Activated T-cell treated with anti-CD3 and anti-CD28 coated beads for 48 hours (primary cell): ENCODE results near the gene PAPSS2.
"Not testable (repeated sequence)": the region's sequence is repeated elsewhere in the genome, so short reads cannot be mapped to it uniquely, and the experiment has no call there.

Source experiments
- DNase-seq: peaks from one replicate; pipeline ENCODE4 v3.0.0-alpha.2; 2020; ENCODE audit warnings: low read depth

PAPSS2 gene

DNA sequence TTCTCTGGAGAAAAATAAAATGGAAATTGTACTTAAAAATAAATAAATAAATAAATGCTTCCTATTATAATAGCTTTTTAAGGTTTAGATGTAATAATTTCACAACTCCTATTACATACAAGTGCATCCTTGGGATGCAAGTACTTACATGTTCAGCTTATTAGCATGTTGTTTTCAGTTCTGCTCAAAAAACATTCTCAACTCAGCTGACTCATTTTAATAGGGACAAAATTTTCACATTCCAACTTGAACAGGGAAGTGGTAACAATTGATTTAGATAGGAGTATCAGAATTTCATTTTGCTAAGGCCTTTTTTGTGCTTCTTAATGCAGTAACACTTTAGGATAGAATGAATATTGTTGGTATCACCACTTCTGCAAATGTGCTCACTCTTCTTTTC is 16.7 kb upstream of the PAPSS2 start:
- DNase-seq = no peak

DNA sequence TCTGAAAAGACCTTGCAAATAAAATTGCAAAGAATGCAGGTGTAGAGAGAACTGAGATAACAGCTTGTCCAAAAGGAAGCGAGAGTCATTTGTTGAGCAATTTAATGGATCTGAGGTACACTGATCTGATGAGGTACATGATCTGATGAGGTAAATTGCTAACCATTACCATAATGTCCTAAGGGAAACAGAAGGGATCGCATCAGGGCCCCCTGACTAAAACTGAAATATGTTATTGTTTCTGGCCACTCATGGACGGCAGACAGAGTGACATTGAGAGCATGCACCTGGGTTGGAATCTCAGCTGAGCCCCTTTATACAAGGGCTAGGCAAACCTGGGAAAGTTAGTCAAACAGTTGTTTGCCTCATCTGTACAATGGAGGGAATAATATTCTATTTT is 15.8 kb upstream of the PAPSS2 start:
- no peak for DNase-seq

DNA sequence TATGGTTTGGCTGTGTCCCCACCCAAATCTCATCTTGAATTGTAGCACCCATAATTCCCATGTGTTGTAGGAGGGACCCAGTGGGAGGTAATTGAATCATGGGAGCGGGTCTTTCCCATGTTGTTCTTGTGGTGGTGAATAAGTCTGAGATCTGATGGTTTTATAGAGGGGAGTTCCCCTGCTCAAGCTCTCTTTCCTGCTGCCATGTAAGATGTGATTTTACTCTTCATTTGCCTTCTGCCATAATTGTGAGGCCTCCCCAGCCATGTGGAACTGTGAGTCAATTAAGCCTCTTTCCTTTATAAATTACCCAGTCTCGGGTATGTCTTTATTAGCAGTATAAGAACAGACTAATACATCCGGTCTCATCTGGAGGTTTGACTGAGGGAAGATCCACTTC is 15.2 kb upstream of the PAPSS2 start:
- not testable (repeated sequence) for DNase-seq

DNA sequence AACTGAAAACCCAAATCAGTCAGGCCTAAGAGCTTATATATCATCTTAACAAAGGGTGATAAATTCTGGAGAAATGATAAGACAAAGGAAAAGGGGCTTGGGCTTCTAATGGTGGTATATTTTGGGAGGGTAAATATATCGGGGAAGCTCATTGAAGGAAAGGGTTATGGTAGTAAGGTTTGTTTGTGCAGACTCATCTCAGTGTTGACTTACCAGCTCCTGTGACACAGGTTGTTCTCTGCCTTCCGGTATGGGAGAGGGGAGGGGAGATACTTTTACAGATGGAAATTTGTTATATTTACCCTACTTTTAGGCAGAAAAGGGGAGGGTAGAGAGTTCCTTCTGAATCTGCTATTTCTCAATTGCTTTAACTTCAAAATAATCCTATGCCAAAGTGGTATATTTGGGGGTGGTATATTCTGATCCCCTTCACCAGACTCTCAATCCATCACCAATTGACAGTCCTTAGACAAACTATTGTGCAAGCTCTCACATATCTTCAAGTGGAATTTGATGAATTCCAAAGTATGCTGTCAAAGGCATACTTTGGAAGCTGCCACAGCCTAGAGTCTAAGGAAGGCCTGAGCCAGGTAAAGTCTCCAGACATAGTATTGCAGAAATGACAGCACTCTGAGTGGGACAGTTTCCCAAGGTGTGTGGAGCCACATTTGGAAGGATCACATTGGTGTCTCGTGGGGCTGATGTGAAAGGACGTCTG is 13.3 kb upstream of the PAPSS2 start:
- DNase-seq = no peak

DNA sequence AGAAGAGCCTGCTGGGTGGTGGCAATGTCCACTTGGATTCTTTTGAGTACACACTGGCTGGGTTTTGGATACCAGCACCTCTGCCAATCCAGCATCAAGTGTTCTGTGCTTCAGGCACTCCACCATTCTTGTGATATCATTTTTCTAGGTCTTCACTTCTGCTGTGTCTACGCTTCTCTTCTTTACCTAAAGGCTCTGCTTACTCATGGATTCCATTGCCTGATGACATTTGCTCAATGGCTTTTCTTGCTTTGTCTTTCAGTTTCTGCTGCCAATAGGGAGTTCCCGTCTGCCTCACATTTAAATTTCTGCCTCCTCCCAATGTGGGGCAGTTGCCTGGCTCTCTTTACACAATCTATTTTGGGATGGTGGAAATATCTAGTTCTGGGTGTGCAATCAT is 12.7 kb upstream of the PAPSS2 start:
- no peak for DNase-seq

DNA sequence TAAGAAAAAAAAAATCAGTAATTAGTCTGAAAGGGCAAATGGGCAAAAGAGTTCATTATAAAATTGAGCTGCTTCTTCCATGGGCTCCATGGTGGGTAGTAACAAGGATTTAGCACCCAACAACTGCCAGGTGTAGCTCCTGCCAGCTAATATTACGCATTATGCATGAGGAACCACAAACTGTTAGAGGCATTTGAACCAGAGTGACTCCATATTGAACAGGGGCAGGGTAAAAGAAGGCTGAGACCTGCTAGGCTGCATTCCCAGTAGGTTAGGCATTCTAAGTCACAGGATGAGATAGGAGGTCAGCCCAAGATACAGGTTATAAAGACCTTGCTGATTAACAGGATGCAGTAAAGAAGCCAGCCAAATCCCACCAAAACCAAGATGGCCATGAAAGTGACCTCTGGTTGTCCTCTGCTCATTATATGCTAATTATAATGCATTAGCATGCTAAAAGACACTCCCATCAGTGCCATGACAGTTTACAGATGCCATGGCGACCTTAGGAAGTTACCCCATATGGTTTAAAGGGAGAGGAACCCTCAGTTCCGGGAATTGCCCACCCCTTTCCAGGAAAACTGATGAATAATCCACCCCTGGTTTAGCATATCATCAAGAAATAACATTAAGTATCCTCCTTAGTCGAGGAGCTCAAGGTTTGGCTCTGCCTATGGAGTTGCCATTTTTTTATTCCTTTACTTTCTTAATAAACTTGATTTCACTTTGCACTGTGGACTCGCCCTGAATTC is 8.7 kb upstream of the PAPSS2 start:
- DNase-seq = no peak

DNA sequence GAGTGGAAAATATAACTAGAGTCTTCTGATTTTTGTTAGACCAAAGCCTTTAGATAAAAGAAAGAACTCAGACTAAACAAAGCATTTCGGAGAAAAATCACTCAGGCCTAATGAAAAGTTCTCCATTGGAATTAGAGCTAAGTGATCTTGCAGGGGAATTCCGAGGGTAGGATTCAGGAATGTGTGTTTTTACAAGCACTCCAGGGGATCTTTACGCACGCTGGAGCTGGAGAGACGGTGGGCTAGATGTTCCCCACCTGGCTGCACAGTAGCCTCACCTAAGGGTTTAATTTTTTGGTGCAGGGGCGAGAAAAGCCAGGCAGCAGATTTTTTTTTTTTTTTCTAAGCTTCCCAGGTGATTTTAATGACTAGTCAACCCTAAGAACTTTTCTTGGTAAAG is 7.9 kb upstream of the PAPSS2 start:
- no peak for DNase-seq

DNA sequence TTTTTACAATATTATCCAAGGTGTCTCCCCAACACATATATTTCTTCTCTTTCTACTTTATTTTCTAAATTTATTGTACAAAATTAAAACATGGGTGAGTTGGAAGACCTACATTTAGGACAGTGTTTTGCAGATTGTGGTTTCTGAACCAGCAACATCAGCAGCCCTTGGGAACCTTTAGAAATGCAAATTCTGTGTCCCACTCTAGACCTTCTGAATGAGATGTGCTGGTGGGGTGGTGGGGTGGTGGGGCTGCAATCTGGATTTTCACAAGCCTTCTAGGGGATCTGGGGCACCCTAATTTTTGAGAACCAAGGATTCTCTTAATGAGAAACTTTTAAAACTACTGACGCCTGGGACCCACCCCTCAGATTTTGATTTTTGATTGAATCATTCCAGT is 7.4 kb upstream of the PAPSS2 start:
- DNase-seq = no peak

DNA sequence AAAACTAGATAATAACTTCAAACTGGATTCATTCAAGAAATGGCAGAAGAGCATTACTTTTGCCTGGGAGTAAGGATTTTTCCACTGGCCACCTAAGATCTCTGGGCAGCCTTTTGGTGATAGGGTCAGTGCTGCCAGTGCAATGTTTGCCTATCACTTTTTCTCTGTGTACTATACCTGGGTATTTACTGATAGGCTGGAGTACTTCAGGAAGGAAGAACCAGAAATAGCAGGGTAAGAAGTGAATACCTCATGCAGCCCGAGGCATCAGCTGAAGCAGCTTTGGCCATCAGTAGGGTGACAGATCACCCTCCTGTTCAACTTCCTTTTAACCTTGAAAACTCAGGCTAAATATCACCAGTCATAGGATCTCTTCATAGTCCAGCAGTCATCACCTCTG is 5.5 kb upstream of the PAPSS2 start:
- DNase-seq = no peak

DNA sequence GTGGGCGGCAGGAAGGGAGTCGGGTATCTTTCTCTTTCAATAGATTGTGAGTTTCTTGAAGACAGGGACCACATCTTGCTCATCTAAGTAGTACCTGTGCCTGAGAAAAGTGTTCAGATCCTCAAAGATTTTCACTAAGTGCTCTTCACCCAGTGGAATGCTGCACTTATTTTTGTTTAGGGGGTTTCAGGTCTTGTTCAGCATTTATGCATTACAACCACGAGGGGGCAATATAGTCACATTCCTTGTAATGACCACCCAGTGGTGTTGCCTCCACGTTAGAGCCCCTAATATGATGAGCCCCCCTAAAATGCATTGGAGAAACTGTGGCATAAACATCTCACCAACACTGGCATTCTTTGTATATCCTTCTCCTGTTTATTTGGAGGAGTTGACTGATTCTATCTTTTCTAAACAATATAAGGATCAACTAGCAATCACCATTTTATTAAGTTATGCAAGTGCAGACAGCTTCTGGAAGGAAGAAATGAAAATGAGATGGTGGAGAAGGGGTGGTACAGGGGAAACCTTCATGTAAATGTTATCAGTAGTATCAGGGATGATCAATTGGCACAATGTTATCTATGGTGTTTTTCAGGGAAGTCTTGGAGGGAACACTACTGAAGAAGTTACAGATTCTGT is 3.1 kb upstream of the PAPSS2 start:
- DNase-seq = no peak

DNA sequence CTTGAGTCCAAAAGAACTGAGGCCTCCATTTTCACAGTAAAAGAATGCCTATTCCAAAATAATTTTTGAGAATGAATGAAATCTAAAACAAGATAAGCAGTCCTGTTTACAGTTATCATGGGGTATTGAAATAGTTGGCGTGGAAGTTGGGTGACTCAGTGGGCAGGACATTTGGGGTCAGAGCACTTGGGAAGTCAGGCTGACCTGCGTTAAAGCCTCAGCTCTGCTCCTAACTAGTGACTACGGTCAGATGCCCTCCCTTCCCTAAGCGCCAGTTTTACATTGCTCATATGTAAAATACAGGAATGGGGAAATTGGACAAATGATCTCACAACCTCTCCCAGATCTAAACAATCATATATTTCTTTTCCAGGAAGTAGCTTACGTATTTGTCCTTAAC is 2.3 kb upstream of the PAPSS2 start:
- no peak for DNase-seq

DNA sequence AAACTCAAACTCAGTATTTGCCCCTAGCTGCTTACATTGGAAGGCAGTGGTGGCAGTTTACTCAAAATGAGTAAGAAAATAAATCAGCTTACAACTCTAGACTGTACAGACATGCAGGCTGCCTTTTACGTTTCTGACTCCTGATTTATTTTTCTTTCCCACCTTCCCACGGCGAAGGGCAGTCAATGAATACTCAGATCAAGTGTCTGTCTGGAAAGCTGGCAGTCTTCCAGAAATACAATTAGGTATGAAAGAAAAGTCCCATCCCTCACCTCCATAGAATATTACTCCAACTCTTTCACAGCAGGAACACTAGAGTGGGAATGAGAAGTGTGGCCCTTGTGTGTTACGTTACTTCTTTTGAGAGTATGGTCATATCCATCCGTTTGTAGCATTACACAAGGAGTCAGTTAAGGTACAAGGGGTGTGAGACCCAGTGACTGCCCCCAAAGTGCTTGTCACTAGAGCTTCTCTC is 1.3 kb upstream of the PAPSS2 start:
- DNase-seq = no peak

DNA sequence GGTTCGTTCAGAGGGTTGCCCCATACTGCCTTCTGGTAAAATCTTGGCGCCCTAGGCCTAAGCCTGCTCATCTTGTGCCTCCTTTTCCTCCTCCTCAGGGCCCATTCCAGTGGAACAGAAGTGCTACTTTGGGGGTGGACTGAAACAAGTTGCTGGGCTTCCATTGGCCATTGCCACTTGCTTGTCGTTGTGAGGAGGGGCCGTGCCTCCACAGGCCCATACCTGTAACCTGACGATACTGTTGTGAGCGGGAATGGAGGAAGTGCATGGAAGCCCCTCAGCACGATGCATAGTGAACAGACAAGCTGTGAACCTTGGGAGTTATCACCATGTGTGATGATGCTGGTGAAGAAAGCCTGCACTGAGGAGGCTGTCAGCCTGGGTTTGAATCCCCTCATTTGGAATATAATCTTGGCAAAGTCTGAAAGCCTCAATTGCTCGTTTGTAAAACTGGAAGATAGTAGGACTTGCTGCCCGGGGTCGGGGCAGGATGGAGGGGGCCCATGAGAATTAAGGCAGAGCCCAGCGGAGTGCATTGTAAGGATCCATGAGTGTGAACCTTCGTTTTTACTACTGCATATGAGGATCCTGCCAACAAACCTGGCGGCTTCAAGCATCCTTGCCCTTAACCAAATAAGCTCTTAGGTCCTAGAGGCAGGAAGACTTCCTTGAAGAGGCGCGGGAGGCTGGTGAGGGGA is 671 bp upstream of the PAPSS2 start:
- no peak for DNase-seq

DNA sequence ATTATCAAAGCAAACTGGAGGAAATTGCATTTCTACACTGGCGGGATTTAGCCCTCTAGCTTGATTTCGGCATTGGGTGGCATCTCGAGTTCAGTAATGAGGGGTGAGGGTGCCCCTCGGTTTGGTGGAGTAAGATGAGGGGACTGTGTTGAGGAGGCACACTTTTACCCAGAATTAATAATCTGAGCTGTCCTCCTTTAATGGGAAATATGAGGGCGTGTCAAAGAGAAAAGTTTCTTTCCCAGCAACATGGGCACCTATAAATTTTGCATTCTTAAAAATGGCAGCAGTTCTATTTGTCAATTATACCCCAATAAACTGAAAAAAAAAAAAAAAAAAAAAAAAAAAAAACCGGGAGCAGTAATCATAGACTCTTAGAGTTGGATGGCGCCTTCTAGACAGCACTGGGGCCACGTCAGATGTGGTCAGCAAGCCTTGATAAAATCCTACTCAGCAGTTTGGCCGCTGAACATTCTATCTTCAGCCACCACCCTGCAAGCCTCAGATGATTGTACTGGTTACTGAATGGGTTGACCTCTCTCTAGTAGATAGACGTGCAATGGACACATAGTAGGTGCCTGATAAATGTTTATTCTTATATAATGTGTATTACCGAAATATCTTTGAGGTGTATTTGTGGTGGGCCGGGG is 931 bp downstream of the PAPSS2 start:
- DNase-seq = no peak

DNA sequence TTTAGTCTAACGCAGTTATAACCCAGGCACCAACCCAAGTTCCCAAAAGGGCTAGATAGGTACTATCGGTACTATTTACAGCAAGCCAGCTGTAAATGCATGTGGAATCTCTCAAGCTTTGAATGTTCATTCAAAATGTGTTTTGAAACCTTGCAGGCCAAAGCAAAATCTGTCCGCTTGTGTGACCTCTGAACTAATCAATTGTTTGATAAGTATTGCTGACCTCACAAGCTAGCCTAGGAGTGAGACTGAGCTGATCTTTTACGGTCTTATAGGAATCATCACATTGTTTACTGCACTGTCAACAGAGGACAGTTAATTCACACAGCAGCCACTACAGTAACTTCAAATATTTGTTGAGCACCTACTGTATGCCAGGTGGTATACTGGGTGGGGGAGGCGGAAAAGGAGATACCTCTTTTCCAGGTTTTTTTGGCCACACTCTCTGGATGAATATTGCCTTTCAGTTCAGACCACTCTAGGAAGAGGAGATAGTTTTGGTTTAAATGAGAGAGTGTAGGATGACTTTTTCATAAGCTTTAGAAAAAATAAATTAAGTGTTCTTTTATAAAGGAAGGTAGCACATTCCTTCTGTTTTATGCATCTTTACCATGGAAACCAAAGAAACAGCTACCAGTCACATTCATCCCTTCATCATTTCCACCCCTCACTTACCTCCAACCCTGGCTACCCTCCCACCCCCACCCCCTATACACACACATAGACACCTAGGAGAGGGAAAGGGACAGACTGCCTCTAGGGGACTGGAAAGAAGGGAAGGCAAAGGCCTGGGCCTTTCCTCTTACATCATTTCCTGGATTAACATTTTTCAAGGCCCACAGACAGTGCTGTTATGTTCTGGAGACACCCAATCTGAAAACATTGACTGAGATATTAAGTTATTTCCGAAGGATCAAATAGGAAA is 2.4 kb downstream of the PAPSS2 start:
- DNase-seq = no peak

DNA sequence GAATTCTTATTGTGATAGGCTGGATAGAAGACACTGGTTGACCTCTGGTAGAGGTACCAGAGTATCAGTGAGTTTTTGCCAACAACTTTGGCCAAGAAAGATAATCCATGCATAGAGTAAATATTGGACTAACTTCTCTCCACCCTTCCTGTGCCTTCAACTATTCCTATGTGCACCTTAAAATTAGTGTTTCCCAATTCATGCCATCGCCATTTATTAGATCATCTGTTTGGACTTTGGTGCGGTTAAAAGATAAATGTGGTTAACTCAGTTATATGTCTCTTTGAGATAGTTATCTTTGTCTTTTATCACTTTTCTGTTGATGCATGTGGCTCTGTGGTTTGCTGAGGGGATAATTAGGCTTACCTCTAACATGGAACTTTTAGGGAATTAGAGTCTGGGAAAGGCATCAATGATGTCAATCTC is 4.6 kb downstream of the PAPSS2 start:
- no peak for DNase-seq

DNA sequence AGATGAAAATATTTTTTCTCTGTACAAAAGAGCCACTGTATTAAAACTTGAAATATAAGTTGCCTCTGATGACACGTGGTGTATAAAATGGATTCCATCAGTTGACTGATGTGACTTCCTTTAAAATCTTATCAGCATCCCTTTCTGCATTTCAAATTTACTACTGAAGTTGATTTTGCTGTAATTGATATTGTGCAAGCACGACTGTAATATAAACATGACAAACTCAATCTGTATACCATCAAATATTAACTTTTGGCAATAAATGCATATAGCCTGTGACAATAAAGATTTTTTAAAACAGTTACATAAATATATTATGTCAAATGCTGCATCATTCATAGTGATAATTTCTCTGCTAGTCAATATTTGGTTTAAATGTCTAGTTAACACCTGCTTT is 7.8 kb downstream of the PAPSS2 start:
- no peak for DNase-seq

DNA sequence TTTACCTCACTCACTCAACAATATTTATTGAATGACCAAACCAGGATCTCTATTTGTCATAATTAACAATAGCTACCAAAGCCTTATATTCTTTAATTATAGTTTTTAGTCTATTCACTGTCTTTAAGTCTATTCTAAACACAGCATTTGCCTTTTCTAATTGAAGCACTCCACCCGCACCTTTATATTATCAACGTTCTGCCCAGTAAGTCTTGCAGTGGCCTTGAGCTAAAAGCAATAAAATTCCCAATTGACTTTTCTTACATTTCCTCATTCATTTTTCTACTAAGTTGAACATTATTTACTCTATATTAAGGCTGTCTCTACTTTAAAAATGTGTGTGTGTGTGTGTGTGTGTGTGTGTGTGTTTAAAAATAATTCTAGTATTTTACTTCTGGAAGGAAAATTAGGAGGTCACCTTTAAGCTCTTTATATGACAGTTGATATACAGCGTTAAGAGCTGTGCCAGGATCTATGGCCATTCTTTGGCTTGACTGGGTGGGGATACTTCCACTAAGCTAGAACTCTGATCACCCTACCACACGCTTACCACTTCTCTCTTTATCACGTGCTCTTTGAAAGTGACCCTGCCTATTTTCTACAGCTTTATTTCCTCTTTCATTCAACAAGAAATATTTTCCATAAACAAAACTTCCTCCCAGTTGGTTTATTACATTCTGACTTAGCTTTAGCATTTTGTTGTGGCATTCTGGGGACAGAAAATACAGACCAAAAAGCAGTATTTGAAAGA is 8.8 kb downstream of the PAPSS2 start:
- no peak for DNase-seq

DNA sequence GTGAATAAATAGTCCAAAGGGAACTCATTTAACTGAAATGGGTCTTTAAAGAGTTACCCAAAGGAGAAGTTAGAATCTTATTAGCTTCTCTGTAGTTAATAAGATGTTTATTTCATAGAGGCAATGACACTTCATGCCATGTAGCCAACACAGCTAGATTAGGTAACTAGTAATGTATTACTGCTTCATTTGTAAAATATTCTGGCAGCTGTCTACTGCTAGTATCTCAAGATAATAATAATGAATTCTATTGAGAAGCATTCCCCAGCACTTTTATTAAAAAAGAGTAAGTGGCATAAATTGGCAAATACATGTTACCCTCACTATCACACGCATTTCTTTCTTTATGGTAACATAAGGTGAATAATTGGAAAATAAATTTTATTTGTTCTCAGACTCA is 10.1 kb downstream of the PAPSS2 start:
- no peak for DNase-seq

DNA sequence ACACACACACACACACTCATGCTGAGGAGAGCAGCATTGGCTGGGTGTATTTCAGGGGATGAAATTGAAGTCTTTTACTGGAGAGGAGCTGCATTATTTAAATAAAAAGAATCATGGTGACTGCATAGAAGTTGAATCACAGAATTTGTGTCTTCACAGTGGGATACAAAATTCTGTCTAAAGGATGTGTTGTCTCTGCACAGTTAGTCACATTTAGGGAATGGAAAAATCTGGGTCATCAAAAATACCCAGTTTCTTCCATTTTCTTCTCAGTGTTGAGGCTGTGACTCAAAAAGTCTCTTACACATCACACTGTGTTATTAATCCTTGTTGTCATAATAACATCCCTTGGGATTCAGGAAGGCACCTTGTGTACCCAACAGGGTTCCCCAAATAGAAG is 10.9 kb downstream of the PAPSS2 start:
- DNase-seq = no peak
